Measurements from ENCODE around the gene TXNIP.

DNA sequence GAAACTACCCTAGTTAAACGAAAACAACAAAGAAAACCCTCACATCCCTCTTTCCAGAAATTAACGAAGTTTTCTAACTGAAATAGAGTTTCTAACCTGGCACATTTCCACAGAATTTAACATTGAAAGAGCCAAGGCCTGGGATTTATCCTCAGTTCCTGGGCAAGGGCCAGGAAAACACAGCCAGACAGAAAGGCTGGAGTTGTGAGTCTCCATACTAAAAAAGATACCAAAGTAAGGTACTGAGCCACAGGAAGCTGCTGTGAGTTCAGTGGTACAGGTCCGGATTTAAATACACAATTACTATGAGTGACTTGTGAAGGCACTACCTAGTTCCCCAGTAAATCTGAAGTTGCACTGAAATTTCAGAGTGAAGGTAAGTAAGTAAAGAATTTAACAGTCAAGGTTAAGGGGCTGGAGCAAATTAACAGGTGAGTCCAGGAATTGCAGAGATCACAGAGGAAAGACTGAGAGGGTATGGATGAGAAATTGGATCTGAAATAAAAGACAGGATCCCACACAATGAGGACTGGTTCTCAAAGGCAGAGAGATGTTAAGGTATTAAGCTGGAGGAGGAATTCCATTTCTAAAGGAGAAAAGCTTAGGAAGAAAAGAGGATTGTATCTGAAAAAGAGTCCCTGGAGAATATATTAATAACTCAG, 39.5 kb downstream of the TXNIP start:
- TF ChIP-seq POLR2AphosphoS5 (IDR thresholded peaks at IDR 0.05; ENCODE audit: low read depth, low read length) (no peak), RAD21 (IDR thresholded peaks at IDR 0.05; ENCODE audit: low read depth) (no peak), SIN3A (IDR thresholded peaks at IDR 0.05; ENCODE audit: low read depth) (no peak; the same call in 1 of the 2 replicates), SRF (IDR thresholded peaks at IDR 0.05; ENCODE audit: low read depth) (no peak), YY1 (IDR thresholded peaks at IDR 0.05; ENCODE audit: extremely low read depth, insufficient replicate concordance, low read depth, low read length) (no peak)
- TF ChIP-seq, protein P1, sequence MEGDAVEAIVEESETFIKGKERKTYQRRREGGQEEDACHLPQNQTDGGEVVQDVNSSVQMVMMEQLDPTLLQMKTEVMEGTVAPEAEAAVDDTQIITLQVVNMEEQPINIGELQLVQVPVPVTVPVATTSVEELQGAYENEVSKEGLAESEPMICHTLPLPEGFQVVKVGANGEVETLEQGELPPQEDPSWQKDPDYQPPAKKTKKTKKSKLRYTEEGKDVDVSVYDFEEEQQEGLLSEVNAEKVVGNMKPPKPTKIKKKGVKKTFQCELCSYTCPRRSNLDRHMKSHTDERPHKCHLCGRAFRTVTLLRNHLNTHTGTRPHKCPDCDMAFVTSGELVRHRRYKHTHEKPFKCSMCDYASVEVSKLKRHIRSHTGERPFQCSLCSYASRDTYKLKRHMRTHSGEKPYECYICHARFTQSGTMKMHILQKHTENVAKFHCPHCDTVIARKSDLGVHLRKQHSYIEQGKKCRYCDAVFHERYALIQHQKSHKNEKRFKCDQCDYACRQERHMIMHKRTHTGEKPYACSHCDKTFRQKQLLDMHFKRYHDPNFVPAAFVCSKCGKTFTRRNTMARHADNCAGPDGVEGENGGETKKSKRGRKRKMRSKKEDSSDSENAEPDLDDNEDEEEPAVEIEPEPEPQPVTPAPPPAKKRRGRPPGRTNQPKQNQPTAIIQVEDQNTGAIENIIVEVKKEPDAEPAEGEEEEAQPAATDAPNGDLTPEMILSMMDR (IDR thresholded peaks at IDR 0.05 in 2 of 3, conservative IDR thresholded peaks at IDR 0.05 in 1 of 3; ENCODE audit: borderline replicate concordance in 1 of 3, insufficient read depth in 1 of 3, low read depth in 2 of 3, low read length in 2 of 3): no peak
